Diencephalon (tissue), 1 donor: ENCODE measurements around the gene TBC1D8. TPM values are rescaled to one million over a fixed set of nuclear protein-coding genes. Genes with fewer than 3 reads are reported as not detected.

ENCODE experiments used
- small RNA-seq: library from RNA; depleted of rRNA; stranded (forward); fragments of <200 nt; gene quantifications from one replicate; pipeline ENCODE3, GENCODE V24; 2014
- total RNA-seq: library from RNA; depleted of rRNA; stranded (reverse); fragments of >200 nt; gene quantifications from one replicate; pipeline ENCODE4 v1.2.3, GENCODE V29; 2014

The TBC1D8 gene
- total RNA-seq = 14.5 TPM

DNA sequence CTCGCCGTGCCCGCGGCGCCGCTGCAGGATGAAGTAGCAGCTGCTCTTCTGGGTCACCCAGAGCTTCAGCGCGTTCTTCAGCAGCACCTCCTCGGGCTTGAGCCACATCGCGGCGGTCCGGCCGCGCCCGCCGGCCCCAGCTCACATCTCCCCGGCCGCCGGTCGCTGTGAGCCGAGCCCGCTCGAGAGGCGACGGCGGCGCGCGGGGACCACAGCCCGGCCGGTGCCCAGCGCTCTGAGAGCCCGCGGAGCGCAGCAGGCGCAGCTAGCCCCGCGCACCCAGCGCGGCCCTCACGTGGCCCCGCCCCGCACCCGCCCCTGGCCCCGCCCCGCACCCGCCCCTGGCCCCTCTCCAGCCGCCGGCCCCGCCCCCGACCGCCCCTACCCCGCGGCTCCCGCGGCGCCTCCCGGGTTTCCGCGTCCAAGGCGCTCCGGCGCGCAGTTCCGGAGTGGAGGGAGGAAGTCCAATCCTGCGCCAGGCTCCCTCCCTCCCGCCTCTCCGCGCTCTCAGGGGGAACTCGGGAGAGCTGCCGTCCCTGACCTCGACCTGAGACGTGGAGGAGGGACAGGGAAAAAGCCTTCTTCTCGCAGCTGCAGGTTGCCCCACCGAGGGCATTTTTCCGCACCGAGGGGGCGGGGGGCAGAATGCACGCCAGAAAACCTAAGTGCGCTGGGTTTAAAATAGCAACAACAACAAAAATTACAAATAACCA lies at the start of gene TBC1D8:
TSS of gene TBC1D8 (minus strand) at position 237 of the 713 bp plus-strand sequence. CDS start at position 108, 129 bp downstream.

DNA sequence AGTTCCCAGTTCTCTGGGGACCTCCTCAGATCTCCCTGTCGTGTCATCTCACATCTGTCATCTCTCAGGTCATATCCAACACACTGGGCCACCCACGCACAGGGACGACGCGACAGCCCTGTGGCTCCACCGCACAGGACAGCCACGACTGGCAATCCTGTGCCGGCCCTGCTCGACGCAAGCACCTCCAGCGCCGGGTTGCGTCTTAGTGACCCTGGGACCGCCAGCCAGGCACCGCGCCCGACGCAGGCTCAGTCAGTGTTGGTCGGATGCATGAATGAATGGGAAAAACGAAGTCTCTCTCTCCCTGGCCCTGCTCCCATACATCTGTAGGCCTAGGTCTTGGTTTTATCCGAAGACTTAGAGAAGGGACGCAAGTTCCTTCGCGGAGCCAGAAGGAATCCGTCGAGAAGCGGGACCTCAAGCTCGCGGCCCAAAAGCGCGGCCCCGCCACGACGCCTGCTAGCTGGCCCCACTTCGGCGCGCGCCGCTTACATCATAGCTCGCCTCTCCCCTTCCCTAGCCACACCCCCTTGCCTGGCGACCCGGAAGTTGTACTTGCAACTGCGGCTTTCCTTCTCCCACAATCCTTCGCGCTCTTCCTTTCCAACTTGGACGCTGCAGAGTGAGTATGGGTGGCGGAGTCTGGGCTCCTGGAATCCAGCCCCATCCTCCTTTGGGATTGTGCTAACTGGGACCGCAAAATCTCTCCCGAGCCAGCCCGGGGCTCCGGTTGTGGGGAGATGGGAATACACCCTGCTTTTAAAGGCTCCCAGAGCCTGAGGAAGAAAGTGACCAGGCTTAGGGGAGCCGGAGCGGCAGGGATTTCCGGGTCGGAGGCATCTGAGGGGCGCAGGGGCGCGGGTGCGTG lies 149.3 kb downstream of the TBC1D8 start, which contains the start of gene RPL31:
TSS of gene RPL31 (plus strand) at position 599 of the 871 bp plus-strand sequence. CDS start 413 bp downstream, outside the sequence.

Small RNA genes within 50 kb of the gene (small RNA-seq; reads per million reads assigned to genes)
- gene BBIP1P1 = not detected

Other genes starting within 250 kb of the TBC1D8 start
- 1,134 TPM for gene RPL31, start 149.1 kb downstream of the TBC1D8 start, total RNA-seq
- 20.5 TPM for gene CNOT11, start 101.5 kb upstream of the TBC1D8 start, total RNA-seq
- gene RNF149, start 157.3 kb upstream of the TBC1D8 start, total RNA-seq = 43.6 TPM
- 47.1 TPM for gene CREG2, start 236.1 kb upstream of the TBC1D8 start, total RNA-seq